IgD-negative memory B cell (primary cell): ENCODE measurements around the gene MGMT. TPM values are rescaled to one million over a fixed set of nuclear protein-coding genes. Genes with fewer than 3 reads are reported as not detected.
A peak's percentile ranks its signal among the peaks of the same experiment; 100 is the strongest.

Source experiments
- H3K27ac Mint-ChIP-seq, 3 donors: one replicate each; pipeline ENCODE4 v1.8.0; 2020 to 2022; ENCODE audit warnings: mild to moderate bottlenecking in 3 of 3, mixed read lengths in 3 of 3, moderate library complexity in 1 of 3
- H3K27me3 Mint-ChIP-seq: one replicate; pipeline ENCODE4 v1.8.0; 2021; ENCODE audit warnings: mixed read lengths
- H3K36me3 Mint-ChIP-seq: one replicate; pipeline ENCODE4 v1.8.0; 2020; ENCODE audit warnings: mild to moderate bottlenecking, mixed read lengths
- H3K4me1 Mint-ChIP-seq, 3 donors: one replicate each; pipeline ENCODE4 v1.8.0; 2020 to 2022; ENCODE audit warnings: mixed read lengths in 3 of 3, mild to moderate bottlenecking in 1 of 3
- H3K4me3 Mint-ChIP-seq, 4 donors: one replicate each; pipeline ENCODE4 v1.8.0; 2020 to 2022; ENCODE audit warnings: mild to moderate bottlenecking in 4 of 4, mixed read lengths in 4 of 4, moderate library complexity in 3 of 4
- H3K9me3 Mint-ChIP-seq, 3 donors: one replicate each; pipeline ENCODE4 v1.8.0; 2020 to 2021; ENCODE audit warnings: mixed read lengths in 3 of 3, mild to moderate bottlenecking in 1 of 3
- polyA plus RNA-seq: library from polyadenylated mRNA; unstranded; fragments of 300-500 nt; fragmentation: Illumina TruSeq; gene quantifications from one replicate; pipeline ENCODE4 v1.2.3, GENCODE V29; 2021

The MGMT gene
- polyA plus RNA-seq, 1 donor from 2014 or later = 35.1 TPM

GRCh38 chr10:129662426-129662825 lies 195.4 kb downstream of the MGMT start:
- Mint-ChIP-seq H3K9me3 (peaks cover 5 to 31% (median 14%) of the 10 kb centered on the region in 3 donors), H3K27ac (no peak overlapping the region), H3K4me3 (no peak overlapping the region), H3K27me3 (no peaks in the 10 kb centered on the region), H3K36me3 (peaks cover 20% of the 10 kb centered on the region), H3K4me1 (peaks cover 0 to 4% (median 1%) of the 10 kb centered on the region in 3 donors)

- no peak overlapping the region for H3K27ac Mint-ChIP-seq
- peaks cover 3 to 19% (median 10%) of the 10 kb centered on the region in 3 donors for H3K9me3 Mint-ChIP-seq
- H3K36me3 Mint-ChIP-seq = peaks cover 32% of the 10 kb centered on the region
- peaks cover 0 to 6% (median 5%) of the 10 kb centered on the region in 3 donors for H3K4me1 Mint-ChIP-seq
- H3K27me3 Mint-ChIP-seq = no peaks in the 10 kb centered on the region
- no peak overlapping the region for H3K4me3 Mint-ChIP-seq
These were observed 203.1 kb downstream of the MGMT start for GRCh38 chr10:129670124-129670523.

- Mint-ChIP-seq H3K4me3 (no peak overlapping the region), H3K9me3 (peaks cover 3 to 7% (median 3%) of the 10 kb centered on the region in 3 donors), H3K4me1 (peaks cover 0 to 11% (median 10%) of the 10 kb centered on the region in 3 donors), H3K27me3 (no peaks in the 10 kb centered on the region), H3K27ac (no peak overlapping the region), H3K36me3 (peaks cover 16% of the 10 kb centered on the region)
These were observed 206.3 kb downstream of the MGMT start for GRCh38 chr10:129673292-129673691.

- Mint-ChIP-seq H3K27me3 (no peaks in the 10 kb centered on the region), H3K4me3 (peak overlapping the region in 1 of 4 donors; percentile 75), H3K27ac (no peak overlapping the region), H3K36me3 (peaks cover 11% of the 10 kb centered on the region), H3K4me1 (peaks cover 0 to 11% (median 10%) of the 10 kb centered on the region in 3 donors), H3K9me3 (peaks cover 2 to 8% (median 3%) of the 10 kb centered on the region in 3 donors)
These were observed 208.2 kb downstream of the MGMT start for GRCh38 chr10:129675027-129675769.

GRCh38 chr10:129676014-129676413 lies 209.0 kb downstream of the MGMT start:
- Mint-ChIP-seq H3K36me3 (peaks cover 12% of the 10 kb centered on the region), H3K27ac (no peak overlapping the region), H3K9me3 (peaks cover 2 to 8% (median 4%) of the 10 kb centered on the region in 3 donors), H3K27me3 (no peaks in the 10 kb centered on the region), H3K4me3 (peak overlapping the region in 1 of 4 donors; percentile 85), H3K4me1 (peaks cover 0 to 13% (median 10%) of the 10 kb centered on the region in 3 donors)

GRCh38 chr10:129677377-129677927 lies 210.4 kb downstream of the MGMT start:
- Mint-ChIP-seq H3K4me3 (no peak overlapping the region), H3K27ac (no peak overlapping the region)

GRCh38 chr10:129678186-129678585 lies 211.1 kb downstream of the MGMT start:
- no peak overlapping the region for H3K27ac Mint-ChIP-seq
- peaks cover 7 to 19% (median 12%) of the 10 kb centered on the region in 3 donors for H3K4me1 Mint-ChIP-seq
- peaks cover 0 to 4% (median 4%) of the 10 kb centered on the region in 3 donors for H3K9me3 Mint-ChIP-seq
- no peaks in the 10 kb centered on the region for H3K27me3 Mint-ChIP-seq
- peaks cover 7% of the 10 kb centered on the region for H3K36me3 Mint-ChIP-seq
- H3K4me3 Mint-ChIP-seq = no peak overlapping the region

More at GRCh38 chr10:129677377-129677927, 210.4 kb downstream of the MGMT start:
- H3K4me1 Mint-ChIP-seq = peaks cover 7 to 19% (median 12%) of the 10 kb centered on the region in 3 donors
- H3K9me3 Mint-ChIP-seq = peaks cover 0 to 4% (median 4%) of the 10 kb centered on the region in 3 donors
- peaks cover 10% of the 10 kb centered on the region for H3K36me3 Mint-ChIP-seq
- H3K27me3 Mint-ChIP-seq = no peaks in the 10 kb centered on the region

GRCh38 chr10:129679207-129679606 lies 212.2 kb downstream of the MGMT start:
- peaks cover 7 to 17% (median 12%) of the 10 kb centered on the region in 3 donors for H3K4me1 Mint-ChIP-seq
- H3K27me3 Mint-ChIP-seq = no peaks in the 10 kb centered on the region
- H3K4me3 Mint-ChIP-seq = no peak overlapping the region
- peaks cover 0 to 4% (median 4%) of the 10 kb centered on the region in 3 donors for H3K9me3 Mint-ChIP-seq
- H3K36me3 Mint-ChIP-seq = peaks cover 6% of the 10 kb centered on the region
- no peak overlapping the region for H3K27ac Mint-ChIP-seq

GRCh38 chr10:129680661-129681344 lies 213.8 kb downstream of the MGMT start:
- Mint-ChIP-seq H3K9me3 (peaks cover 0 to 4% (median 2%) of the 10 kb centered on the region in 3 donors), H3K27me3 (no peaks in the 10 kb centered on the region), H3K4me3 (peak overlapping the region in 1 of 4 donors; percentile 28), H3K36me3 (peaks cover 2% of the 10 kb centered on the region), H3K4me1 (peaks cover 7 to 14% (median 10%) of the 10 kb centered on the region in 3 donors), H3K27ac (peak overlapping the region in 1 of 3 donors; percentile 69)

- H3K4me1 Mint-ChIP-seq = peaks cover 7 to 11% (median 7%) of the 10 kb centered on the region in 3 donors
- peaks cover 0 to 4% (median 2%) of the 10 kb centered on the region in 3 donors for H3K9me3 Mint-ChIP-seq
- peaks cover 7% of the 10 kb centered on the region for H3K36me3 Mint-ChIP-seq
- no peak overlapping the region for H3K4me3 Mint-ChIP-seq
- H3K27ac Mint-ChIP-seq = no peak overlapping the region
- H3K27me3 Mint-ChIP-seq = no peaks in the 10 kb centered on the region
These were observed 214.8 kb downstream of the MGMT start for GRCh38 chr10:129681856-129682255.

- no peaks in the 10 kb centered on the region for H3K27me3 Mint-ChIP-seq
- no peak overlapping the region for H3K4me3 Mint-ChIP-seq
- H3K4me1 Mint-ChIP-seq = peaks cover 7 to 11% (median 7%) of the 10 kb centered on the region in 3 donors
- peaks cover 0 to 4% (median 2%) of the 10 kb centered on the region in 3 donors for H3K9me3 Mint-ChIP-seq
- no peak overlapping the region for H3K27ac Mint-ChIP-seq
- H3K36me3 Mint-ChIP-seq = peaks cover 8% of the 10 kb centered on the region
These were observed 216.5 kb downstream of the MGMT start for GRCh38 chr10:129683519-129683918.

- H3K9me3 Mint-ChIP-seq = peaks cover 0 to 4% (median 2%) of the 10 kb centered on the region in 3 donors
- no peak overlapping the region for H3K4me3 Mint-ChIP-seq
- peaks cover 8% of the 10 kb centered on the region for H3K36me3 Mint-ChIP-seq
- H3K27ac Mint-ChIP-seq = no peak overlapping the region
- no peaks in the 10 kb centered on the region for H3K27me3 Mint-ChIP-seq
- peaks cover 7 to 11% (median 7%) of the 10 kb centered on the region in 3 donors for H3K4me1 Mint-ChIP-seq
These were observed 216.9 kb downstream of the MGMT start for GRCh38 chr10:129683920-129684319.

GRCh38 chr10:129685271-129685670 lies 218.2 kb downstream of the MGMT start:
- H3K4me1 Mint-ChIP-seq = peaks cover 7 to 11% (median 9%) of the 10 kb centered on the region in 3 donors
- H3K36me3 Mint-ChIP-seq = peaks cover 8% of the 10 kb centered on the region
- no peak overlapping the region for H3K27ac Mint-ChIP-seq
- no peaks in the 10 kb centered on the region for H3K27me3 Mint-ChIP-seq
- peaks cover 0 to 2% (median 0%) of the 10 kb centered on the region in 3 donors for H3K9me3 Mint-ChIP-seq
- H3K4me3 Mint-ChIP-seq = no peak overlapping the region

GRCh38 chr10:129689671-129690071 lies 222.6 kb downstream of the MGMT start:
- Mint-ChIP-seq H3K27ac (no peak overlapping the region), H3K36me3 (peaks cover 10% of the 10 kb centered on the region), H3K4me3 (peak overlapping the region in 1 of 4 donors; percentile 68), H3K4me1 (peaks cover 0 to 6% (median 3%) of the 10 kb centered on the region in 3 donors), H3K27me3 (no peaks in the 10 kb centered on the region), H3K9me3 (no peaks in the 10 kb centered on the region)
